Right lobe of liver (tissue), 6 donors: ENCODE results near the gene SMARCA2. TPM values are rescaled to one million over a fixed set of nuclear protein-coding genes. Genes with fewer than 3 reads are reported as not detected.
A peak's percentile ranks its signal among the peaks of the same experiment; 100 is the strongest.

Source experiments
- ATAC-seq, 4 donors: fragments of 200-7000 bp; cut with Tn5 transposase; one replicate each; pipeline ENCODE4 v1.9.1; 2020; ENCODE audit warnings: mild to moderate bottlenecking in 4 of 4, moderate library complexity in 4 of 4
- DNase-seq, 3 donors: peaks; one replicate each; pipeline ENCODE4 v3.0.0-alpha.2; 2020
- H3K27ac ChIP-seq, 3 donors: fragments of 200-600 bp; one replicate each; pipeline ENCODE4 v1.8.0; 2022
- H3K27me3 ChIP-seq, 2 donors: fragments of 200-600 bp; one replicate each; pipeline ENCODE4 v1.8.0; 2022
- H3K36me3 ChIP-seq, 4 donors: fragments of 200-600 bp; sonication (generic) in 1 of 4; one replicate each; pipeline versions ENCODE4 v1.5.1 to v1.8.0; 2017 to 2022; ENCODE audit warnings: control low read depth in 1 of 4
- H3K4me1 ChIP-seq, 4 donors: fragments of 200-600 bp; sonication (generic) in 1 of 4; one replicate each; pipeline versions ENCODE4 v1.5.1 to v1.8.0; 2017 to 2022; ENCODE audit warnings: control low read depth in 1 of 4
- H3K4me3 ChIP-seq, 3 donors: fragments of 200-600 bp; one replicate each; pipeline ENCODE4 v1.8.0; 2022
- H3K9me3 ChIP-seq, 4 donors: fragments of 200-600 bp; sonication (generic) in 1 of 4; one replicate each; pipeline versions ENCODE4 v1.5.1 to v1.8.0; 2017 to 2022; ENCODE audit warnings: control low read depth in 1 of 4
- CTCF ChIP-seq, 4 donors: fragments of 200-600 bp in 3 of 4; fragments of 450-650 bp in 1 of 4; IDR thresholded peaks; one replicate each; pipeline versions ENCODE4 v1.5.1 to v1.8.0; 2016 to 2022; ENCODE audit warnings: antibody characterized with exemption in 4 of 4, mild to moderate bottlenecking in 2 of 4
- POLR2A ChIP-seq: fragments of 450-650 bp; IDR thresholded peaks from one replicate; pipeline ENCODE4 v1.6.1; 2017; ENCODE audit warnings: antibody characterized with exemption, mild to moderate bottlenecking
- WGBS: methylation state at CpG from one replicate; pipeline ENCODE4 v1.1.6; 2018; ENCODE audit warnings: low coverage, low lambda C conversion rate; ENCODE audit not compliant: insufficient coverage; ENCODE audit errors: missing lambda C conversion rate; 5-methylcytosine and 5-hydroxymethylcytosine counted together
- intact Hi-C, 2 donors: fragments of 100-400 bp; cut with DNase I; formaldehyde crosslinking; loops; one replicate each; pipeline versions ENCODE4 v1.11.2 to v1.14.1; 2022
- total RNA-seq, 6 experiments: library from RNA; depleted of rRNA in 2 of 6; stranded (reverse); fragments of >200 nt in 2 of 6; fragmentation: NEBNext Ultra II Directional in 3 of 6; extraction: Animal tissue kit (Norgen Biotek cat#: 25700) in 3 of 6; gene quantifications; one replicate each; pipeline versions ENCODE4 v1.1.0 to v1.2.4, GENCODE V29; 2016 to 2023
- donor health status: DM: no; HTN: yes; CAD: no.
- donor health status: DM: no; HTN: no; CAD: no.
- donor health status: DM: no; HTN: no; CAD: no.
- donor health status: DM: no; HTN: yes; CAD: no.
- donor health status: DM: no; HTN: yes; CAD: no.

The SMARCA2 gene
- total RNA-seq, 6 experiments from 2014 or later, result 46.2 to 97.8 (median 62.4) TPM

GRCh38 chr9:2126331-2126803, 111.2 kb downstream of the SMARCA2 start:
- TF ChIP-seq CTCF (IDR thresholded peaks at IDR 0.05), result no peak
- no peak for TF ChIP-seq POLR2A
- Histone ChIP-seq H3K27me3 (no peaks in the 10 kb centered on the region), H3K4me1 (peaks cover 0 to 21% (median 8%) of the 10 kb centered on the region in 4 donors), H3K36me3 (peaks cover 0 to 29% (median 8%) of the 10 kb centered on the region in 4 donors), H3K27ac (peak overlapping the region; percentile 3 to 42 (median 10)), H3K4me3 (no peak overlapping the region), H3K9me3 (no peaks in the 10 kb centered on the region)
- ATAC-seq (peak in 2 of 4 donors; percentile 12 to 21), DNase-seq (no peak)
- intact Hi-C loops, result no loop called here
- 45% methylated on average over 3 of the region's 4 CpGs for WGBS

- H3K27ac ChIP-seq, result no peak overlapping the region
- no peaks in the 10 kb centered on the region for H3K9me3 ChIP-seq
- intact Hi-C loops, result no loop called here
- H3K27me3 ChIP-seq, result no peaks in the 10 kb centered on the region
- peaks cover 0 to 21% (median 8%) of the 10 kb centered on the region in 4 donors for H3K4me1 ChIP-seq
- ATAC-seq, result peak in 2 of 4 donors; percentile 21 to 58
- DNase-seq, result no peak
- H3K4me3 ChIP-seq, result no peak overlapping the region
- 80% methylated on average over 1 of the region's 1 CpG for WGBS
- TF ChIP-seq POLR2A (no peak), CTCF (IDR thresholded peaks at IDR 0.05) (no peak)
- peaks cover 0 to 29% (median 6%) of the 10 kb centered on the region in 4 donors for H3K36me3 ChIP-seq
Observed at GRCh38 chr9:2127486-2127885, 112.3 kb downstream of the SMARCA2 start.

- H3K36me3 ChIP-seq, result peaks cover 0 to 24% (median 6%) of the 10 kb centered on the region in 4 donors
- no peaks in the 10 kb centered on the region for H3K9me3 ChIP-seq
- TF ChIP-seq CTCF (IDR thresholded peaks at IDR 0.05) (no peak), POLR2A (no peak)
- H3K27ac ChIP-seq, result no peak overlapping the region
- DNase-seq, result no peak
- no peak for ATAC-seq
- H3K27me3 ChIP-seq, result no peaks in the 10 kb centered on the region
- intact Hi-C loops, result no loop called here
- H3K4me1 ChIP-seq, result peaks cover 0 to 21% (median 8%) of the 10 kb centered on the region in 4 donors
- WGBS, result 90% methylated on average over 3 of the region's 3 CpGs
- H3K4me3 ChIP-seq, result no peak overlapping the region
Observed at GRCh38 chr9:2128141-2128540, 113.0 kb downstream of the SMARCA2 start.

DNA sequence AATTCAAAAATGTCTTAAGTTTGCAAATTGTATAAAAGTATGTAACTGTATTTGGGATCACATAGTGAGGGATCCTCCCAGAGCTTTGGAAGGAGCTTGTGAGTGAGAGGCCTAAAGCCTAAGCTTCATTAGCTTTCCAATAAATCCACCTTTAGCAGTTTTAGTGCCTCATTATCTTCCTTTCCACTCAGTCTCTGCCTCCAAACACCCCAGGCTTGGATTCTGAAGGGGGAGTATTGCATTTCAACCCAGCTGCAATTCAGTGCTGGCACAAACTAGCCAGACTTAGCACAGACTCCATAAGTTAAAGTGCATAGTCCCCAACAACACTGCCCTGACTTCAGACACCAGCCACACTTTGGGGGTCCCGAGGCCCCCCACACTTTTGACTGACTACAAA, 113.5 kb downstream of the SMARCA2 start:
- Histone ChIP-seq H3K9me3 (no peaks in the 10 kb centered on the region), H3K36me3 (peaks cover 0 to 19% (median 6%) of the 10 kb centered on the region in 4 donors), H3K27me3 (no peaks in the 10 kb centered on the region), H3K4me1 (peaks cover 0 to 21% (median 8%) of the 10 kb centered on the region in 4 donors), H3K4me3 (no peak overlapping the region), H3K27ac (no peak overlapping the region)
- DNase-seq, result no peak
- intact Hi-C loops, result no loop called here
- TF ChIP-seq CTCF (IDR thresholded peaks at IDR 0.05) (no peak), POLR2A (no peak)
- 85% methylated on average over 1 of the region's 1 CpG for WGBS
- ATAC-seq, result no peak
